Osteocyte (in vitro differentiated cells): Measurements from ENCODE around the gene MFSD6. TPM values are rescaled to one million over a fixed set of nuclear protein-coding genes. Genes with fewer than 3 reads are reported as not detected.
"Not testable (repeated sequence)": the region's sequence is repeated elsewhere in the genome, so short reads cannot be mapped to it uniquely, and the experiment has no call there.

Experiments
- DNase-seq: peaks from one replicate; pipeline ENCODE4 v3.0.0; 2021; ENCODE audit warnings: mixed read lengths; ENCODE audit not compliant: unreplicated experiment; ENCODE audit errors: extremely low spot score
- H3K27ac Mint-ChIP-seq: one replicate; pipeline ENCODE4 v1.8.0; 2021; ENCODE audit warnings: mild to moderate bottlenecking, mixed read lengths; ENCODE audit not compliant: unreplicated experiment
- H3K27me3 Mint-ChIP-seq: one replicate; pipeline ENCODE4 v1.8.0; 2021; ENCODE audit warnings: mixed read lengths; ENCODE audit not compliant: unreplicated experiment
- H3K36me3 Mint-ChIP-seq: one replicate; pipeline ENCODE4 v1.8.0; 2021; ENCODE audit warnings: mixed read lengths; ENCODE audit not compliant: unreplicated experiment
- H3K4me1 Mint-ChIP-seq: one replicate; pipeline ENCODE4 v1.8.0; 2021; ENCODE audit warnings: mixed read lengths; ENCODE audit not compliant: unreplicated experiment
- H3K4me3 Mint-ChIP-seq: one replicate; pipeline ENCODE4 v1.8.0; 2021; ENCODE audit warnings: mild to moderate bottlenecking, moderate library complexity, mixed read lengths; ENCODE audit not compliant: unreplicated experiment
- H3K9me3 Mint-ChIP-seq: one replicate; pipeline ENCODE4 v1.8.0; 2021; ENCODE audit warnings: mixed read lengths; ENCODE audit not compliant: unreplicated experiment
- total RNA-seq: library from RNA; stranded (reverse); gene quantifications from 2 replicates; pipeline ENCODE4 v1.2.1, GENCODE V29; 2021
- TF ChIP-seq, protein P1 (sequence below): fragments of 200-600 bp; sonication (generic); IDR thresholded peaks from 2 replicates; pipeline ENCODE4 v1.5.0; 2021; ENCODE audit warnings: antibody characterized with exemption, mild to moderate bottlenecking, moderate library complexity

The MFSD6 gene
- total RNA-seq, 1 donor from 2014 or later, result 12.1 TPM

DNA sequence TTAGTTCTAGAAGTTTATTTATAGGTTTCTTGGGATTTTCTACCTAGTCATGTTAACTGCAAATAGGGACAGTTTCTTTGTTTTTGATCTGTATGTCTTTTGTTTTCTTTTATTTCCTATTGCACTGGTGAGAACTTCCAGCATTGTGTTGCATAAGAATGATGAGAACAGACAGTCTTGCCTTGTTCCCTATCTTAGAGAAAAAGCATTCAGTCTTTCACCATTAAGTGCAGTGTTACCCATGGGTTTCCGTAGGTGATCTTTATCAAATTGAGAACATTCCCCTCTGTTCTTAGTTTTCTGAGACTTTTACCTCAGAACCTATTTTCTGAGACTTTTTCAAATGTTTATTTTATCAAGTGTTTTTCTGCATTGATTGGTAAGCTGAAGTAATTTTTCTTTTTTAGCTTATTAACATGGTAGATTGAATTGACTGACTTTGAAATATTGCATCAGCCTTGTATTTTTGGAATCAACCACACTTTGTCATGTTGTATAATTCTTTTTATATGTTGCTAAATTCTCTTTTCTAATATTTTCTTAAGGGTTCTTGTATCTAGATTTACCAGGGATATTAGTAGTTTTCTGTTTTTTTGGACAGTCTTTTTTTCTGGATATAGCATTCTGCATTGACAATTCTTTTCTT lies 17.2 kb downstream of the MFSD6 start:
- H3K4me1 Mint-ChIP-seq, result no peaks in the 10 kb centered on the region
- H3K36me3 Mint-ChIP-seq, result peaks cover 10% of the 10 kb centered on the region
- no peak overlapping the region for H3K4me3 Mint-ChIP-seq
- peaks cover 9% of the 10 kb centered on the region for H3K9me3 Mint-ChIP-seq
- H3K27ac Mint-ChIP-seq, result no peak overlapping the region
- peaks cover 21% of the 10 kb centered on the region for H3K27me3 Mint-ChIP-seq
- DNase-seq, result no peak
- TF ChIP-seq, protein P1, sequence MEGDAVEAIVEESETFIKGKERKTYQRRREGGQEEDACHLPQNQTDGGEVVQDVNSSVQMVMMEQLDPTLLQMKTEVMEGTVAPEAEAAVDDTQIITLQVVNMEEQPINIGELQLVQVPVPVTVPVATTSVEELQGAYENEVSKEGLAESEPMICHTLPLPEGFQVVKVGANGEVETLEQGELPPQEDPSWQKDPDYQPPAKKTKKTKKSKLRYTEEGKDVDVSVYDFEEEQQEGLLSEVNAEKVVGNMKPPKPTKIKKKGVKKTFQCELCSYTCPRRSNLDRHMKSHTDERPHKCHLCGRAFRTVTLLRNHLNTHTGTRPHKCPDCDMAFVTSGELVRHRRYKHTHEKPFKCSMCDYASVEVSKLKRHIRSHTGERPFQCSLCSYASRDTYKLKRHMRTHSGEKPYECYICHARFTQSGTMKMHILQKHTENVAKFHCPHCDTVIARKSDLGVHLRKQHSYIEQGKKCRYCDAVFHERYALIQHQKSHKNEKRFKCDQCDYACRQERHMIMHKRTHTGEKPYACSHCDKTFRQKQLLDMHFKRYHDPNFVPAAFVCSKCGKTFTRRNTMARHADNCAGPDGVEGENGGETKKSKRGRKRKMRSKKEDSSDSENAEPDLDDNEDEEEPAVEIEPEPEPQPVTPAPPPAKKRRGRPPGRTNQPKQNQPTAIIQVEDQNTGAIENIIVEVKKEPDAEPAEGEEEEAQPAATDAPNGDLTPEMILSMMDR, result no peak

DNA sequence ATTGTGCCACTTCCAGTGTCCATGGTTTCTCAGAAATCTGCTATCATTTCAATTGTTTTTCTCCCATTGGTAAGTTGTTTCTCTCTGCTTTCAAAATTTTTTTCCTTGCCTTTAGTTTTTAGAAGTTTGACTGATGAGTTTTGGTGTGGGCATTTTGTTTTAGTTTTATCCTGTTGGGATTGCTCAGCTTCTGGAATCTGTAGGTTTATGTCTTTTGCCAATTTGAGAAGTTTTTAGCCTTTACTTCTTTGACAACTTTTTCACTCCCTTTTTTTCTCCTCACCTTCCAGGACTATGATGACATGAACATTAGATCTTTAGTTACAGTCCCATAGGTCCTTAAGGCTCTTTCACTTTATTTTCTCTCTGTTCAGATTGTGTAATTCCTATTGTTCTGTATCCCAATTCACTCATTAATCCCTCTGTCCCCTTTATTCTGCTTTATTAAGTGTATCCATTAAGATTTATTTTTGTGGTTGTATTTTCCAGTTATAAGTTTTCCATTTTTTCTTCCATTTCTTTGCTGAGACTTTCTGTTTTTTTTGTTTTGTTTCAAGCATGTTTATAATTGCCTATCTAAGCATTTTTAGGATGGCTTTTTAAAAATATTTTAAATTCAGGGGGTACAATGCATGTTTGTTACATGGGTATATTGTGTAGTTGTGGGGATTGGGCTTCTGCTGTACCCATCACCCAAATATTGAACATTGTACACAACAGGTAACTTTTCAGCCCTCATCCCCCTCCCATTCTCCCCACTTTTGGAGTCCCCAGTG lies 17.9 kb downstream of the MFSD6 start:
- Mint-ChIP-seq H3K4me1 (no peaks in the 10 kb centered on the region), H3K27ac (no peak overlapping the region), H3K4me3 (no peak overlapping the region), H3K27me3 (peaks cover 14% of the 10 kb centered on the region), H3K9me3 (peaks cover 9% of the 10 kb centered on the region), H3K36me3 (peaks cover 5% of the 10 kb centered on the region)
- DNase-seq, result no peak
- TF ChIP-seq, protein P1, result no peak

DNA sequence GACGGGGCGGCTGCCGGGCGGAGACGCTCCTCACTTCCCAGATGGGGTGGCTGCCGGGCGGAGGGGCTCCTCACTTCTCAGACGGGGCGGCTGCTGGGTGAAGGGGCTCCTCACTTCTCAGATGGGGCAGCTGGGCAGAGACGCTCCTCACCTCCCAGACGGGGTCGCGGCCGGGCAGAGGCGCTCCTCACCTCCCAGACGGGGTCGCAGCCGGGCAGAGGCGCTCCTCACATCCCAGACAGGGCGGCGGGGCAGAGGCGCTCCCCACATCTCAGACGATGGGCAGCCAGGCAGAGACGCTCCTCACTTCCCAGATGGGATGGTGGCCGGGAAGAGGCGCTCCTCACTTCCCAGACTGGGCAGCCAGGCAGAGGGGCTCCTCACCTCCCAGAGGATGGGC lies 22.7 kb downstream of the MFSD6 start:
- not testable (repeated sequence) for H3K4me1 Mint-ChIP-seq, H3K27me3 Mint-ChIP-seq, DNase-seq, H3K9me3 Mint-ChIP-seq, H3K36me3 Mint-ChIP-seq, H3K4me3 Mint-ChIP-seq, H3K27ac Mint-ChIP-seq

DNA sequence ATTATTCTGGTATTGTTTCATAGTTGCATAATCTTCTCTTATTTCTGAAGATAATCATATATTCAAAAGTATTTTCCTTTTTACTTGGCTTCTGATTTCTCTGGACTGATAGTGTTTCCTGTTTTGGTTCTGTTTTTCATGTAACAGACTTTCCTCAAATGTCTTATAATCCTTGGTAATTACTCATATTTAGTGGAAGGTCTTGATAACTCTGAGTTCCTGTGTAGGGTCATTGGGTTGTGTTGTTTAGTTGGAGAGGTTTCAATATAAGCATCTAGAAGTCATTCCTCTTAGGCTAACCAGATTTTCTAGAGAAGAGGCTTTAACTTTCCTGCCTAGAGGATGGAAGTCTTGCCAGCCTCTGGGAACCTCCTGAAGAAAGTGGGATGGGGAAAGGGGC lies 23.8 kb downstream of the MFSD6 start:
- no peak overlapping the region for H3K4me3 Mint-ChIP-seq
- no peak overlapping the region for H3K27ac Mint-ChIP-seq
- no peaks in the 10 kb centered on the region for H3K27me3 Mint-ChIP-seq
- TF ChIP-seq, protein P1, result no peak
- H3K4me1 Mint-ChIP-seq, result no peaks in the 10 kb centered on the region
- no peak for DNase-seq
- H3K9me3 Mint-ChIP-seq, result peaks cover 3% of the 10 kb centered on the region
- H3K36me3 Mint-ChIP-seq, result peaks cover 6% of the 10 kb centered on the region

DNA sequence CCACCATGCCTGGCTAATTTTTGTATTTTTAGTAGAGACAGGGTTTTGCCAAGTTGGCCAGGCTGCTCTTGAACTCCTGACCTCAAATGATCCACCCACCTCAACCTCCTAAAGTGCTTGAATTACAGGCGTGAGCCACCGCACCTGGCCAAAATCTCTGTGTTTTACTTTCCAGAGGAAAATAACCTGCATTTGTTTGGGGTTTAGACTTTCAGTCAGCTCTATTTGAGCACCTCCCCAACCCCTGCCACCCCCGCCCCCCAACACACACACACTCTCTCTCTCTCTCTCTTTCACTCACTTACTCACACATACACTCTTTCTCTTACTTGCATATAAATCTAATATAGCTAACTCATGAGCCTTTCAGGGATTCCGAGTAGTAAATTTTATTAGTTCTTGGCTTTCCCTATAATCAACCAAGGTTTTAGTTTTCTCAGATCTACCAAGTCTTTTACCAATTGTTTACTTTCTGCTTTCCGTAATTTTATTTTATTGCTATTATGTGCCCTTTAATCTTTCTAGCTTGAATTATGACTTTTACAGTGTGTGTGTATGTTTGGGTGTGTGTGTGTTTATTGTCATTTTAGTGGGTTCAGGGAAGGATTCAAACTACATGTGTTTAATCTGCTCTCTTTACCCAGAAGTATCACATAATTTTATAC lies 24.5 kb downstream of the MFSD6 start:
- no peak overlapping the region for H3K27ac Mint-ChIP-seq
- peaks cover 3% of the 10 kb centered on the region for H3K9me3 Mint-ChIP-seq
- DNase-seq, result no peak

More for the DNA sequence above, 24.5 kb downstream of the MFSD6 start:
- Mint-ChIP-seq H3K4me3 (no peak overlapping the region), H3K27me3 (no peaks in the 10 kb centered on the region), H3K36me3 (peaks cover 10% of the 10 kb centered on the region), H3K4me1 (no peaks in the 10 kb centered on the region)
- TF ChIP-seq, protein P1, result no peak
